Measurements from ENCODE around the gene NCAPG2.

The NCAPG2 gene

GRCh38 chr7:158704524-158705233 is at the start of gene NCAPG2:
TSS of gene NCAPG2 (minus strand) at chr7:158704804. CDS start at chr7:158701899, 2,905 bp downstream.
- Histone ChIP-seq H3K9me3 (no peaks in the 10 kb centered on the region; the same call in 1 of the 2 replicates), H3K4me3 (peak within 1 kb of the TSS; percentile 99), H3K36me3 (replicated peaks) (peaks cover 33% of the 10 kb centered on the region), H3K4me1 (peaks cover 14% of the 10 kb centered on the region), H3K27me3 (ENCODE audit: low read depth) (no peaks in the 10 kb centered on the region)
- DNase-seq (ENCODE audit: low spot score in 2 of 2) = peak; percentile 91 to 99
- in situ Hi-C loops (cut with MboI; ENCODE audit: low sequenced_read_pairs) = no loop called here

- H3K4me3 ChIP-seq = no peak overlapping the region
- peaks cover 13% of the 10 kb centered on the region for H3K36me3 ChIP-seq (replicated peaks)
- in situ Hi-C loops (cut with MboI; ENCODE audit: low sequenced_read_pairs) = no loop called here
- H3K4me1 ChIP-seq = peaks cover 6% of the 10 kb centered on the region; the same call in 1 of the 2 replicates
- no peak for DNase-seq (ENCODE audit: low spot score in 2 of 2)
- H3K9me3 ChIP-seq = no peaks in the 10 kb centered on the region
- H3K27me3 ChIP-seq (ENCODE audit: low read depth) = no peaks in the 10 kb centered on the region
Measured at GRCh38 chr7:158753900-158754299, 49.3 kb upstream of the NCAPG2 start.

- no peaks in the 10 kb centered on the region for H3K9me3 ChIP-seq
- no peaks in the 10 kb centered on the region for H3K27me3 ChIP-seq (ENCODE audit: low read depth)
- H3K4me1 ChIP-seq = peaks cover 6% of the 10 kb centered on the region; the same call in 1 of the 2 replicates
- in situ Hi-C loops (cut with MboI; ENCODE audit: low sequenced_read_pairs) = no loop called here
- no peak overlapping the region for H3K4me3 ChIP-seq
- H3K36me3 ChIP-seq (replicated peaks) = peaks cover 4% of the 10 kb centered on the region; the same call in 1 of the 2 replicates
- DNase-seq (ENCODE audit: low spot score in 2 of 2) = no peak
Measured at GRCh38 chr7:158751751-158752150, 47.1 kb upstream of the NCAPG2 start.

- in situ Hi-C loops (cut with MboI; ENCODE audit: low sequenced_read_pairs) = no loop called here
Measured at GRCh38 chr7:158751199-158751598, 46.6 kb upstream of the NCAPG2 start.

GRCh38 chr7:158750702-158751101 is 46.1 kb upstream of the NCAPG2 start:
- in situ Hi-C loops (cut with MboI; ENCODE audit: low sequenced_read_pairs) = no loop called here
- H3K9me3 ChIP-seq = no peaks in the 10 kb centered on the region
- no peak overlapping the region for H3K4me3 ChIP-seq
- H3K27me3 ChIP-seq (ENCODE audit: low read depth) = no peaks in the 10 kb centered on the region
- H3K36me3 ChIP-seq (replicated peaks) = peaks cover 4% of the 10 kb centered on the region; the same call in 1 of the 2 replicates
- DNase-seq (ENCODE audit: low spot score in 2 of 2) = no peak
- peaks cover 6% of the 10 kb centered on the region; the same call in 1 of the 2 replicates for H3K4me1 ChIP-seq

More at GRCh38 chr7:158751199-158751598, 46.6 kb upstream of the NCAPG2 start:
- peaks cover 4% of the 10 kb centered on the region; the same call in 1 of the 2 replicates for H3K36me3 ChIP-seq (replicated peaks)
- no peaks in the 10 kb centered on the region for H3K9me3 ChIP-seq
- peaks cover 6% of the 10 kb centered on the region; the same call in 1 of the 2 replicates for H3K4me1 ChIP-seq
- DNase-seq (ENCODE audit: low spot score in 2 of 2) = no peak
- H3K4me3 ChIP-seq = no peak overlapping the region
- H3K27me3 ChIP-seq (ENCODE audit: low read depth) = no peaks in the 10 kb centered on the region

- Histone ChIP-seq H3K4me1 (peaks cover 6% of the 10 kb centered on the region; the same call in 1 of the 2 replicates), H3K36me3 (replicated peaks) (peaks cover 4% of the 10 kb centered on the region; the same call in 1 of the 2 replicates), H3K27me3 (ENCODE audit: low read depth) (no peaks in the 10 kb centered on the region), H3K9me3 (no peaks in the 10 kb centered on the region), H3K4me3 (no peak overlapping the region)
- no peak for DNase-seq (ENCODE audit: low spot score in 2 of 2)
- in situ Hi-C loops (cut with MboI; ENCODE audit: low sequenced_read_pairs) = no loop called here
Measured at GRCh38 chr7:158749396-158749795, 44.8 kb upstream of the NCAPG2 start.

GRCh38 chr7:158748335-158748734 is 43.7 kb upstream of the NCAPG2 start:
- peaks cover 5% of the 10 kb centered on the region; the same call in 1 of the 2 replicates for H3K4me1 ChIP-seq
- H3K9me3 ChIP-seq = no peaks in the 10 kb centered on the region
- H3K27me3 ChIP-seq (ENCODE audit: low read depth) = no peaks in the 10 kb centered on the region
- H3K36me3 ChIP-seq (replicated peaks) = peaks cover 4% of the 10 kb centered on the region; the same call in 1 of the 2 replicates
- DNase-seq (ENCODE audit: low spot score in 2 of 2) = no peak
- in situ Hi-C loops (cut with MboI; ENCODE audit: low sequenced_read_pairs) = no loop called here
- no peak overlapping the region for H3K4me3 ChIP-seq

- in situ Hi-C loops (cut with MboI; ENCODE audit: low sequenced_read_pairs) = no loop called here
Measured at GRCh38 chr7:158747408-158747807, 42.8 kb upstream of the NCAPG2 start.

GRCh38 chr7:158746957-158747356 is 42.4 kb upstream of the NCAPG2 start:
- Histone ChIP-seq H3K4me1 (no peaks in the 10 kb centered on the region), H3K4me3 (no peak overlapping the region), H3K9me3 (no peaks in the 10 kb centered on the region), H3K36me3 (replicated peaks) (peaks cover 4% of the 10 kb centered on the region; the same call in 1 of the 2 replicates), H3K27me3 (ENCODE audit: low read depth) (no peaks in the 10 kb centered on the region)
- in situ Hi-C loops (cut with MboI; ENCODE audit: low sequenced_read_pairs) = no loop called here
- no peak for DNase-seq (ENCODE audit: low spot score in 2 of 2)

More at GRCh38 chr7:158747408-158747807, 42.8 kb upstream of the NCAPG2 start:
- Histone ChIP-seq H3K9me3 (no peaks in the 10 kb centered on the region), H3K36me3 (replicated peaks) (peaks cover 4% of the 10 kb centered on the region; the same call in 1 of the 2 replicates), H3K4me1 (no peaks in the 10 kb centered on the region), H3K27me3 (ENCODE audit: low read depth) (no peaks in the 10 kb centered on the region), H3K4me3 (no peak overlapping the region)
- DNase-seq (ENCODE audit: low spot score in 2 of 2) = no peak

- Histone ChIP-seq H3K36me3 (replicated peaks) (peaks cover 12% of the 10 kb centered on the region), H3K4me1 (no peaks in the 10 kb centered on the region), H3K9me3 (no peaks in the 10 kb centered on the region), H3K27me3 (ENCODE audit: low read depth) (no peaks in the 10 kb centered on the region), H3K4me3 (no peak overlapping the region)
- in situ Hi-C loops (cut with MboI; ENCODE audit: low sequenced_read_pairs) = no loop called here
- DNase-seq (ENCODE audit: low spot score in 2 of 2) = no peak
Measured at GRCh38 chr7:158745057-158745715, 40.6 kb upstream of the NCAPG2 start.

- no peak for DNase-seq (ENCODE audit: low spot score in 2 of 2)
- H3K36me3 ChIP-seq (replicated peaks) = peaks cover 18% of the 10 kb centered on the region
- H3K4me1 ChIP-seq = no peaks in the 10 kb centered on the region
- no peaks in the 10 kb centered on the region for H3K27me3 ChIP-seq (ENCODE audit: low read depth)
- no peaks in the 10 kb centered on the region for H3K9me3 ChIP-seq
- H3K4me3 ChIP-seq = no peak overlapping the region
- in situ Hi-C loops (cut with MboI; ENCODE audit: low sequenced_read_pairs) = no loop called here
Measured at GRCh38 chr7:158744070-158744469, 39.5 kb upstream of the NCAPG2 start.

- H3K9me3 ChIP-seq = no peaks in the 10 kb centered on the region
- no peaks in the 10 kb centered on the region for H3K4me1 ChIP-seq
- no peak for DNase-seq (ENCODE audit: low spot score in 2 of 2)
- H3K36me3 ChIP-seq (replicated peaks) = peaks cover 21% of the 10 kb centered on the region
- no peak overlapping the region for H3K4me3 ChIP-seq
- in situ Hi-C loops (cut with MboI; ENCODE audit: low sequenced_read_pairs) = no loop called here
- no peaks in the 10 kb centered on the region for H3K27me3 ChIP-seq (ENCODE audit: low read depth)
Measured at GRCh38 chr7:158743219-158743618, 38.6 kb upstream of the NCAPG2 start.

- Histone ChIP-seq H3K4me1 (no peaks in the 10 kb centered on the region), H3K4me3 (no peak overlapping the region), H3K36me3 (replicated peaks) (peaks cover 21% of the 10 kb centered on the region), H3K27me3 (ENCODE audit: low read depth) (no peaks in the 10 kb centered on the region), H3K9me3 (no peaks in the 10 kb centered on the region)
- DNase-seq (ENCODE audit: low spot score in 2 of 2) = no peak
- in situ Hi-C loops (cut with MboI; ENCODE audit: low sequenced_read_pairs) = no loop called here
Measured at GRCh38 chr7:158742065-158742821, 37.6 kb upstream of the NCAPG2 start.

Data from HAP-1 (cell line).